Measurements from ENCODE around the gene PPM1H.

Gene PPM1H

DNA sequence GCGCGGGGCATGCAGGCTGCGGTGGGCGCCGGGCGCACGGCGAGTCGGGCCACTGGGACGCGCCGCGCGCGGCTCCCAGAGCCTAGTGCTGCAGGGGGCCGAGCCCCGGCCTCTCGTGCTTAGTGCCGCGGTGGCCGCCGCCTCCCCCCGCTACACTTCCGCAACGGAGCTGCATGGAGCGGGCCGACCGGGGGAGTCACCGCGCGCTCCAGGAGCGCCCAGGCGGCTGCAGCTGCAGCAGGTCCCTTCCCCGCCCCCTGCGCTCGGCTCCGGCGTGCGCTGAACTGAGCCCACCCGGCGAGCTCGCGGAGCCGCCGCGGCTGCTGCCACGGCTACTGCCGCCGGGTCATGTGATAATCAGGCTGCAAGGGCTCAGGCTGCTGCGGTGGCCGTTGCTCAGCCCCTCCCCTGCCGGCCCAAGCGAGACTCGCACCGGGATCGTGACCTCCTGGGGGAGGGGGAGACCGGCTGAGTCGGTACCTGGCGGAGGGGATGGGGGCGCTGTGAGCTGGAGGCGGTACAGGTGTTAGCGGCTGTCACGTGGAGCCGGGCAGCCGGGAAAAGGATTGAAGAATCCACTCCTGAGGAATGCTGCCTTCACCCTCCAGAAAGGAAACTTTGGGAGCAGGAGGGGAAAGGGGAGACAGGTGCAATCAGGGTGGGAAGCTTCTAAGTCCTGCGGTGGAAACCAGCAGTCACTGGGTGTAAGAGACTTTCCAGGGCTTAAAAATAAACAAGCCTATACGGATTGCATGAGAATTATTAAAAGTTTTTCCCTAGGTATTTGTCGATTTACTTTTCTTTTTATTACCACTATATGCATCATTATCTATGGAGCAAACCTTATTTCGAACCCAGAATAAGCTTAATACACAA lies at the start of gene PPM1H (continued):
- no peak for TF ChIP-seq ZNF433 (tag by site-specific recombination; IDR thresholded peaks at IDR 0.05; ENCODE audit: low read depth)
- TF ChIP-seq ZNF146 (tag by site-specific recombination; IDR thresholded peaks at IDR 0.05), result no peak
- 0 out of 2 replicates have a peak, but pooled peaks have one; percentile 21 for TF ChIP-seq ZNF423 (tag by site-specific recombination; IDR thresholded peaks at IDR 0.05)
- TF ChIP-seq ZNF391 (tag by site-specific recombination; IDR thresholded peaks at IDR 0.05; ENCODE audit: borderline replicate concordance, low read depth), result no peak
- peak; percentile 90 for TF ChIP-seq GLIS2 (tag by site-specific recombination; IDR thresholded peaks at IDR 0.05)
- no peak; the same call in 1 of the 2 replicates for TF ChIP-seq ZNF394 (tag by site-specific recombination; IDR thresholded peaks at IDR 0.05; ENCODE audit: borderline replicate concordance)
- no peak for TF ChIP-seq ZNF174 (tag by site-specific recombination; IDR thresholded peaks at IDR 0.05)
- TF ChIP-seq, protein P1, sequence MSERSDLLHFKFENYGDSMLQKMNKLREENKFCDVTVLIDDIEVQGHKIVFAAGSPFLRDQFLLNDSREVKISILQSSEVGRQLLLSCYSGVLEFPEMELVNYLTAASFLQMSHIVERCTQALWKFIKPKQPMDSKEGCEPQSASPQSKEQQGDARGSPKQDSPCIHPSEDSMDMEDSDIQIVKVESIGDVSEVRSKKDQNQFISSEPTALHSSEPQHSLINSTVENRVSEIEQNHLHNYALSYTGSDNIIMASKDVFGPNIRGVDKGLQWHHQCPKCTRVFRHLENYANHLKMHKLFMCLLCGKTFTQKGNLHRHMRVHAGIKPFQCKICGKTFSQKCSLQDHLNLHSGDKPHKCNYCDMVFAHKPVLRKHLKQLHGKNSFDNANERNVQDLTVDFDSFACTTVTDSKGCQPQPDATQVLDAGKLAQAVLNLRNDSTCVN (tag by site-specific recombination; optimal IDR thresholded peaks at IDR 0.05), result peak; percentile 93
- TF ChIP-seq, protein P2, sequence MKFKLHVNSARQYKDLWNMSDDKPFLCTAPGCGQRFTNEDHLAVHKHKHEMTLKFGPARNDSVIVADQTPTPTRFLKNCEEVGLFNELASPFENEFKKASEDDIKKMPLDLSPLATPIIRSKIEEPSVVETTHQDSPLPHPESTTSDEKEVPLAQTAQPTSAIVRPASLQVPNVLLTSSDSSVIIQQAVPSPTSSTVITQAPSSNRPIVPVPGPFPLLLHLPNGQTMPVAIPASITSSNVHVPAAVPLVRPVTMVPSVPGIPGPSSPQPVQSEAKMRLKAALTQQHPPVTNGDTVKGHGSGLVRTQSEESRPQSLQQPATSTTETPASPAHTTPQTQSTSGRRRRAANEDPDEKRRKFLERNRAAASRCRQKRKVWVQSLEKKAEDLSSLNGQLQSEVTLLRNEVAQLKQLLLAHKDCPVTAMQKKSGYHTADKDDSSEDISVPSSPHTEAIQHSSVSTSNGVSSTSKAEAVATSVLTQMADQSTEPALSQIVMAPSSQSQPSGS (tag by site-specific recombination; IDR thresholded peaks at IDR 0.05; ENCODE audit: low read depth), result no peak
- TF ChIP-seq, protein P3, sequence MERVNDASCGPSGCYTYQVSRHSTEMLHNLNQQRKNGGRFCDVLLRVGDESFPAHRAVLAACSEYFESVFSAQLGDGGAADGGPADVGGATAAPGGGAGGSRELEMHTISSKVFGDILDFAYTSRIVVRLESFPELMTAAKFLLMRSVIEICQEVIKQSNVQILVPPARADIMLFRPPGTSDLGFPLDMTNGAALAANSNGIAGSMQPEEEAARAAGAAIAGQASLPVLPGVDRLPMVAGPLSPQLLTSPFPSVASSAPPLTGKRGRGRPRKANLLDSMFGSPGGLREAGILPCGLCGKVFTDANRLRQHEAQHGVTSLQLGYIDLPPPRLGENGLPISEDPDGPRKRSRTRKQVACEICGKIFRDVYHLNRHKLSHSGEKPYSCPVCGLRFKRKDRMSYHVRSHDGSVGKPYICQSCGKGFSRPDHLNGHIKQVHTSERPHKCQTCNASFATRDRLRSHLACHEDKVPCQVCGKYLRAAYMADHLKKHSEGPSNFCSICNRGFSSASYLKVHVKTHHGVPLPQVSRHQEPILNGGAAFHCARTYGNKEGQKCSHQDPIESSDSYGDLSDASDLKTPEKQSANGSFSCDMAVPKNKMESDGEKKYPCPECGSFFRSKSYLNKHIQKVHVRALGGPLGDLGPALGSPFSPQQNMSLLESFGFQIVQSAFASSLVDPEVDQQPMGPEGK (tag by site-specific recombination; IDR thresholded peaks at IDR 0.05), result peak; percentile 86
- TF ChIP-seq ZNF2 (tag by site-specific recombination; IDR thresholded peaks at IDR 0.05), result peak; percentile 92
- TF ChIP-seq ZXDB (tag by site-specific recombination; IDR thresholded peaks at IDR 0.05), result peak; percentile 84
- TF ChIP-seq ZNF510 (tag by site-specific recombination; IDR thresholded peaks at IDR 0.05; ENCODE audit: insufficient replicate concordance), result no peak
- no peak for TF ChIP-seq ZNF747 (tag by site-specific recombination; IDR thresholded peaks at IDR 0.05)
- TF ChIP-seq, protein P4, sequence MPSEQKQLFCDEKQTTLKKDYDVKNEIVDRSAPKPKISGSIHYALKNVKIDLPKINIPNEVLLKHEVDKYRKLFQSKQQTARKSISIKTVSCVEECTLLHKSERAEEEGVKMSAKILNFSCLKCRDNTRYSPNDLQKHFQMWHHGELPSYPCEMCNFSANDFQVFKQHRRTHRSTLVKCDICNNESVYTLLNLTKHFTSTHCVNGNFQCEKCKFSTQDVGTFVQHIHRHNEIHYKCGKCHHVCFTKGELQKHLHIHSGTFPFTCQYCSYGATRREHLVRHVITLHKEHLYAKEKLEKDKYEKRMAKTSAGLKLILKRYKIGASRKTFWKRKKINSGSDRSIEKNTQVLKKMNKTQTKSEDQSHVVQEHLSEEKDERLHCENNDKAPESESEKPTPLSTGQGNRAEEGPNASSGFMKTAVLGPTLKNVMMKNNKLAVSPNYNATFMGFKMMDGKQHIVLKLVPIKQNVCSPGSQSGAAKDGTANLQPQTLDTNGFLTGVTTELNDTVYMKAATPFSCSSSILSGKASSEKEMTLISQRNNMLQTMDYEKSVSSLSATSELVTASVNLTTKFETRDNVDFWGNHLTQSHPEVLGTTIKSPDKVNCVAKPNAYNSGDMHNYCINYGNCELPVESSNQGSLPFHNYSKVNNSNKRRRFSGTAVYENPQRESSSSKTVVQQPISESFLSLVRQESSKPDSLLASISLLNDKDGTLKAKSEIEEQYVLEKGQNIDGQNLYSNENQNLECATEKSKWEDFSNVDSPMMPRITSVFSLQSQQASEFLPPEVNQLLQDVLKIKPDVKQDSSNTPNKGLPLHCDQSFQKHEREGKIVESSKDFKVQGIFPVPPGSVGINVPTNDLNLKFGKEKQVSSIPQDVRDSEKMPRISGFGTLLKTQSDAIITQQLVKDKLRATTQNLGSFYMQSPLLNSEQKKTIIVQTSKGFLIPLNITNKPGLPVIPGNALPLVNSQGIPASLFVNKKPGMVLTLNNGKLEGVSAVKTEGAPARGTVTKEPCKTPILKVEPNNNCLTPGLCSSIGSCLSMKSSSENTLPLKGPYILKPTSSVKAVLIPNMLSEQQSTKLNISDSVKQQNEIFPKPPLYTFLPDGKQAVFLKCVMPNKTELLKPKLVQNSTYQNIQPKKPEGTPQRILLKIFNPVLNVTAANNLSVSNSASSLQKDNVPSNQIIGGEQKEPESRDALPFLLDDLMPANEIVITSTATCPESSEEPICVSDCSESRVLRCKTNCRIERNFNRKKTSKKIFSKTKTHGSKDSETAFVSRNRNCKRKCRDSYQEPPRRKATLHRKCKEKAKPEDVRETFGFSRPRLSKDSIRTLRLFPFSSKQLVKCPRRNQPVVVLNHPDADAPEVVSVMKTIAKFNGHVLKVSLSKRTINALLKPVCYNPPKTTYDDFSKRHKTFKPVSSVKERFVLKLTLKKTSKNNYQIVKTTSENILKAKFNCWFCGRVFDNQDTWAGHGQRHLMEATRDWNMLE (tag by site-specific recombination; conservative IDR thresholded peaks at IDR 0.05; ENCODE audit: low read depth), result no peak
- TF ChIP-seq ZNF133 (tag by site-specific recombination; IDR thresholded peaks at IDR 0.05), result no peak
- TF ChIP-seq ZEB2 (tag by site-specific recombination; IDR thresholded peaks at IDR 0.05), result peak; percentile 96
- TF ChIP-seq ZNF654 (tag by site-specific recombination; IDR thresholded peaks at IDR 0.05; ENCODE audit: low read depth), result no peak
- peak; percentile 32; the same call in 1 of the 2 replicates for TF ChIP-seq FEZF1 (tag by site-specific recombination; IDR thresholded peaks at IDR 0.05)
- peak; percentile 60 for TF ChIP-seq ZNF366 (tag by site-specific recombination; conservative IDR thresholded peaks at IDR 0.05)
- no peak for TF ChIP-seq ZNF670 (tag by site-specific recombination; IDR thresholded peaks at IDR 0.05; ENCODE audit: low read depth)
- peak; percentile 52 for TF ChIP-seq ZNF660 (tag by site-specific recombination; IDR thresholded peaks at IDR 0.05)
- no peak for TF ChIP-seq ZNF292 (tag by site-specific recombination; IDR thresholded peaks at IDR 0.05; ENCODE audit: borderline replicate concordance, low read depth)
- TF ChIP-seq ZBTB20 (tag by site-specific recombination; IDR thresholded peaks at IDR 0.05), result peak; percentile 90
- no peak for TF ChIP-seq ZNF266 (tag by site-specific recombination; IDR thresholded peaks at IDR 0.05; ENCODE audit: low read depth)
- no peak for TF ChIP-seq ZNF138 (tag by site-specific recombination; IDR thresholded peaks at IDR 0.05; ENCODE audit: borderline replicate concordance)
- TF ChIP-seq ZNF707 (tag by site-specific recombination; IDR thresholded peaks at IDR 0.05), result no peak
- TF ChIP-seq ZNF214 (tag by site-specific recombination; IDR thresholded peaks at IDR 0.05; ENCODE audit: borderline replicate concordance), result no peak
- no peak for TF ChIP-seq ZNF311 (tag by site-specific recombination; IDR thresholded peaks at IDR 0.05; ENCODE audit: borderline replicate concordance)
- TF ChIP-seq ZNF785 (tag by site-specific recombination; IDR thresholded peaks at IDR 0.05), result no peak
